Uterus (tissue), 4 donors: ENCODE data around the gene TRIM32. TPM values are rescaled to one million over a fixed set of nuclear protein-coding genes. Genes with fewer than 3 reads are reported as not detected.

ENCODE experiments used
- DNase-seq, 2 donors: peaks; one replicate each; pipeline ENCODE4 v3.0.0-alpha.2; 2019 to 2020
- H3K27ac ChIP-seq, 2 donors: fragments of 200-600 bp; sonication (generic); 1 replicate in 1 of 2; 2 replicates in 1 of 2; pipeline ENCODE4 v1.5.1; 2016 to 2018
- H3K27me3 ChIP-seq, 2 donors: fragments of 200-600 bp; sonication (generic); one replicate each; pipeline ENCODE4 v1.5.1; 2018 to 2019; ENCODE audit warnings: control low read depth in 1 of 2
- H3K36me3 ChIP-seq, 2 donors: fragments of 200-600 bp; sonication (generic); one replicate each; pipeline ENCODE4 v1.5.1; 2019; ENCODE audit warnings: control low read depth in 1 of 2
- H3K4me1 ChIP-seq, 2 donors: fragments of 200-600 bp; sonication (generic); one replicate each; pipeline ENCODE4 v1.5.1; 2018 to 2019; ENCODE audit warnings: control low read depth in 1 of 2
- H3K4me3 ChIP-seq, 2 donors: fragments of 200-600 bp; sonication (generic); 1 replicate in 1 of 2; 2 replicates in 1 of 2; pipeline ENCODE4 v1.5.1; 2018 to 2019; ENCODE audit warnings: mild to moderate bottlenecking in 1 of 2
- H3K9me3 ChIP-seq, 2 donors: fragments of 200-600 bp; sonication (generic); one replicate each; pipeline ENCODE4 v1.5.1; 2019; ENCODE audit warnings: control low read depth in 1 of 2
- POLR2A ChIP-seq, 2 donors: fragments of 450-650 bp; IDR thresholded peaks; one replicate each; pipeline ENCODE4 v1.6.1; 2016; ENCODE audit warnings: antibody characterized with exemption in 2 of 2, mild to moderate bottlenecking in 1 of 2, moderate library complexity in 1 of 2
- intact Hi-C: fragments of 100-400 bp; cut with DNase I; formaldehyde crosslinking; loops from one replicate; pipeline ENCODE4 v1.15.1; 2023; ENCODE audit warnings: low total_unique reads
- total RNA-seq, 4 donors: library from RNA; depleted of rRNA in 3 of 4; stranded (reverse); fragments of >200 nt in 3 of 4; gene quantifications; one replicate each; pipeline versions ENCODE4 v1.1.0 to v1.2.4, GENCODE V29; 2014 to 2023
- TF ChIP-seq, protein P1 (sequence below), 4 experiments: fragments of 200-600 bp in 2 of 4; fragments of 450-650 bp in 2 of 4; sonication (generic) in 2 of 4; IDR thresholded peaks; one replicate each; pipeline ENCODE4 v1.5.1; 2016 to 2019; ENCODE audit warnings: antibody characterized with exemption in 4 of 4, mild to moderate bottlenecking in 2 of 4, moderate library complexity in 1 of 4
- donor health status: DM: yes; HTN: yes; CAD: no.

TRIM32 gene
- total RNA-seq, 4 donors from 2014 or later: 13.2 to 36.0 (median 25.3) TPM

DNA sequence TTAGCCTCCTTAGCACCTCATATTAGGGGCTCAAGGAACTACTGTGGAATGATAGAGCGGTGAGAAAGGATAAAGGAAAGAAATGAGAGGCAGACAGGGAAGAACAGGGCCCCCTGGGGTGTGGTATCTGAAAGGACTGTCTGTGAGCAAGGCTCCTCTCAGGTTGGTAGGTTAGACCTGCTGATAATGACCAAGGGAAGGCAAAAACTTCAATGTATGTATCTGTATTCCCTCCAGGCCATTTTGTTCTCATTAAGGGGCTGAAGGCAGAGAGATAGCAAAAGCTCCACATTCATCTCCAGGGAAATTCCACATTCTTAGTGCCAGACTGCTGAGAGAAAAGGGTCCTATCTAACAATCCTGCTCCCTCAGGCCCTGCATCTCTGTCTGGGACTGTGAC lies 28.6 kb downstream of the TRIM32 start:
- Histone ChIP-seq H3K9me3 (no peaks in the 10 kb centered on the region), H3K27me3 (no peaks in the 10 kb centered on the region), H3K36me3 (no peaks in the 10 kb centered on the region), H3K4me1 (no peaks in the 10 kb centered on the region), H3K4me3 (no peak overlapping the region), H3K27ac (no peak overlapping the region)
- TF ChIP-seq, protein P1, sequence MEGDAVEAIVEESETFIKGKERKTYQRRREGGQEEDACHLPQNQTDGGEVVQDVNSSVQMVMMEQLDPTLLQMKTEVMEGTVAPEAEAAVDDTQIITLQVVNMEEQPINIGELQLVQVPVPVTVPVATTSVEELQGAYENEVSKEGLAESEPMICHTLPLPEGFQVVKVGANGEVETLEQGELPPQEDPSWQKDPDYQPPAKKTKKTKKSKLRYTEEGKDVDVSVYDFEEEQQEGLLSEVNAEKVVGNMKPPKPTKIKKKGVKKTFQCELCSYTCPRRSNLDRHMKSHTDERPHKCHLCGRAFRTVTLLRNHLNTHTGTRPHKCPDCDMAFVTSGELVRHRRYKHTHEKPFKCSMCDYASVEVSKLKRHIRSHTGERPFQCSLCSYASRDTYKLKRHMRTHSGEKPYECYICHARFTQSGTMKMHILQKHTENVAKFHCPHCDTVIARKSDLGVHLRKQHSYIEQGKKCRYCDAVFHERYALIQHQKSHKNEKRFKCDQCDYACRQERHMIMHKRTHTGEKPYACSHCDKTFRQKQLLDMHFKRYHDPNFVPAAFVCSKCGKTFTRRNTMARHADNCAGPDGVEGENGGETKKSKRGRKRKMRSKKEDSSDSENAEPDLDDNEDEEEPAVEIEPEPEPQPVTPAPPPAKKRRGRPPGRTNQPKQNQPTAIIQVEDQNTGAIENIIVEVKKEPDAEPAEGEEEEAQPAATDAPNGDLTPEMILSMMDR (IDR thresholded peaks at IDR 0.05): no peak
- TF ChIP-seq POLR2A (IDR thresholded peaks at IDR 0.05): no peak
- DNase-seq: no peak
- intact Hi-C loops: no loop called here

DNA sequence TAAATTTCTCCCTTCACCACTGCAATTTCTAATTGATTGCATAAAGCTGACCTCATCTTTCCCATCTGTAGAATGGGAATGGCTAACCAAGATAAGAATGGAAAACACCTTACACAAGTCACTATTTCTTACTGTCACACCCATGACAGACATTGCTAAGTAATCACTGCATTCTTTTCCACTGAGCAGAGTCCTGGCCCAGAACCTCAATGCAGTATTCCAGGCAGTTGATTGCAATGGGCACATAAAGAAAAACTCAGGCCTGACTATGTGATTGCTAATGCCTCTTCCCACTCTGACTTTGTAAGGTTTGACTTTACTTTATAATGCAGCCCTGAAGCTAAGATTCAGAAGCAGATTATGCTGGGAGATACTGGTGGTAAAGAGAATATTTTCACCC lies 29.3 kb downstream of the TRIM32 start:
- no peaks in the 10 kb centered on the region for H3K9me3 ChIP-seq
- no peak overlapping the region for H3K4me3 ChIP-seq
- DNase-seq: no peak
- no peak overlapping the region for H3K27ac ChIP-seq
- no peaks in the 10 kb centered on the region for H3K36me3 ChIP-seq
- no peaks in the 10 kb centered on the region for H3K4me1 ChIP-seq
- intact Hi-C loops: no loop called here
- TF ChIP-seq POLR2A (IDR thresholded peaks at IDR 0.05): no peak
- TF ChIP-seq, protein P1 (IDR thresholded peaks at IDR 0.05): no peak
- H3K27me3 ChIP-seq: no peaks in the 10 kb centered on the region

DNA sequence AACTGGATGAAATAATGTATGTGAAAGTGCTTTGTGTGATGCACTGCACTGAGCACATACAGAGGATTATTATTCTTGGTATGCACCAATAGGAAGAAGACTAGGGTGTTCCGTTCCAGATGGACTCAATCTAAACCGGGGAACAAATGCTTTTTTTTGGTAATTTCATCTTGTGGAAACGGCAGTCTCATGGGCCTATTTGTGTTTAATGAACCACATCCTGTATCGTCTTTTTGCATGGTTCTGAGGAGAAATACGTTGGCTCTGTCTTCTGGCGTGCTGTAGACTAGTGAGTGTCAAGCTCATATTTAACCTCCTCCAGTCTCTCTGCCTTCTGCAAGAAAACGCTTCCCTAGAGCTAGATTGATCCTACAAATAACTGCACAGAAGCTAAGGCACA lies 30.0 kb downstream of the TRIM32 start:
- H3K36me3 ChIP-seq: no peaks in the 10 kb centered on the region
- no peaks in the 10 kb centered on the region for H3K4me1 ChIP-seq
- H3K27ac ChIP-seq: no peak overlapping the region
- no peak for DNase-seq
- no peaks in the 10 kb centered on the region for H3K9me3 ChIP-seq
- H3K27me3 ChIP-seq: no peaks in the 10 kb centered on the region
- intact Hi-C loops: no loop called here
- no peak overlapping the region for H3K4me3 ChIP-seq
- TF ChIP-seq, protein P1 (IDR thresholded peaks at IDR 0.05): no peak
- TF ChIP-seq POLR2A (IDR thresholded peaks at IDR 0.05): no peak

DNA sequence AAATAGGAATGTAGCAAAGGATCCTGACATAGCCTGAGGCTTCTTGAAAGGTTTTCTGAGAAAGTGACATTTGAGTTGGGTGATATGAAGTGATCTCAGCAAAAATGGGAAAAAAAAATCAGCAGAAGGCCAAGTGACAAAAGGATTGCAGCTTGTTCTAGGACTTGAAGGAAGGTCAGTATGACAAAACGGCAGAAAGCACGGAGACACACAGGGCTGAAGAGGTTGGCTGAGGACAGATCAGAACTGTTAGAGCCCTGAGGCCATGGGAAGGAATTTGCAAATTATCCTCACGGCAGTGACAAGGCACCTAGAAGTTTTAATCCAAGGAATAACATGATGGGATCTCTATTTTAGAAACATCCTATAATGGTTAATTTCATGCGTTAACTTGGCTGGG lies 31.0 kb downstream of the TRIM32 start:
- TF ChIP-seq POLR2A (IDR thresholded peaks at IDR 0.05): no peak
- Histone ChIP-seq H3K4me3 (no peak overlapping the region), H3K27ac (no peak overlapping the region), H3K36me3 (no peaks in the 10 kb centered on the region), H3K27me3 (no peaks in the 10 kb centered on the region), H3K4me1 (no peaks in the 10 kb centered on the region), H3K9me3 (no peaks in the 10 kb centered on the region)
- DNase-seq: no peak
- intact Hi-C loops: no loop called here

DNA sequence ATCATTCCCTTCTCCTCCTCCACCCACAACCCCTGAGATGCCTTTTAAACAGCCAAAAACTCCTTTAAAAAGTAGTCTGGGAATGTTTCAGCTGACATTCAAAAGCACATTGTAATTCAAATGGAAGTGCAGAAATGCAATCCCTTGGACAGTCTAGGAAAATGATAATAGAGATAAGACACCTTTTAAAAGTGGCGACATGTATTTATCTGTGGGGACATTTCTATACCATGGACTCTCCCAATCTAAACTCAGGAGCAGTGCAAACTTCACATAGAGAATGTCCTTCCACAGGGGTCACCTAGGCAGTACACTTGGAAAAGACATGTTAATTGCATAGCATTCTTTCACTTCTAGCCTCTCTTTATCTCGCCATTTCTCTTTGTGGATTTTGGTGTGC lies 33.0 kb downstream of the TRIM32 start:
- Histone ChIP-seq H3K36me3 (no peaks in the 10 kb centered on the region), H3K27me3 (no peaks in the 10 kb centered on the region), H3K4me1 (no peaks in the 10 kb centered on the region), H3K4me3 (no peak overlapping the region), H3K27ac (no peak overlapping the region), H3K9me3 (no peaks in the 10 kb centered on the region)
- no peak for DNase-seq
- TF ChIP-seq, protein P1 (IDR thresholded peaks at IDR 0.05): no peak
- no peak for TF ChIP-seq POLR2A (IDR thresholded peaks at IDR 0.05)
- intact Hi-C loops: no loop called here

DNA sequence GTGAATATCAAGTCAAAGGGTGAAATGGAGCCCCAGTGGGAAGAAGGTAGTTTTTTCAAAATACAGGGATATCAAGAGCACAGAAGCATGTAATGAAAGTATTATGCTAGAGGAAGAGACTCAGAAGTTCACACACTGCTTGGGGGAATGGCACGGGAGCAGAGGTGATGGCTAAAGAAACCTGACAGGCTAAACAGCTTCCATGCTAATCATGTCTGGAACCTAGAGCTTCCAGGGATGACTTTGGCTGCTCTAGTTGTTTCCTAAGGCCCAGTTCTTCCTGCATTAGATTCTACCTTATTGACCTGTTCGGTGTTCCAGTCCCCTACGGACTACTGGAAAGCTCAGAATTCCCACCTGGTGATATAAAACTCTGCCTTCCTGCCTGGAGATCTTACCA lies 34.3 kb downstream of the TRIM32 start:
- no peak for DNase-seq
- intact Hi-C loops: no loop called here
- Histone ChIP-seq H3K27ac (no peak overlapping the region), H3K27me3 (no peaks in the 10 kb centered on the region), H3K4me1 (no peaks in the 10 kb centered on the region), H3K4me3 (no peak overlapping the region), H3K9me3 (no peaks in the 10 kb centered on the region), H3K36me3 (no peaks in the 10 kb centered on the region)
- TF ChIP-seq, protein P1 (IDR thresholded peaks at IDR 0.05): no peak
- TF ChIP-seq POLR2A (IDR thresholded peaks at IDR 0.05): no peak
